H1 (cell line): ENCODE data around the gene CCL26. TPM values are rescaled to one million over a fixed set of nuclear protein-coding genes. Genes with fewer than 3 reads are reported as not detected.

Experiments used
- CTCF ChIA-PET: fragments of 300-600 bp; sonication (Branson Sonifier 250); formaldehyde crosslinking; loops from one replicate; lab custom pipeline; 2021; ENCODE audit not compliant: partially characterized antibody; lab: Charles Lee
- POLR2A ChIA-PET: fragments of 300-600 bp; sonication (Branson Sonifier 250); formaldehyde crosslinking; loops from one replicate; lab custom pipeline; 2021; ENCODE audit warnings: inconsistent platforms; ENCODE audit not compliant: partially characterized antibody; lab: Charles Lee
- DNase-seq, 2 experiments: peaks; one replicate each; pipeline versions ENCODE4 v3.0.0 to v3.0.0-alpha.2; 2010 to 2022; ENCODE audit warnings: low spot score in 2 of 2, low read depth in 1 of 2, mixed read lengths in 1 of 2
- FAIRE-seq: peaks from 2 replicates; lab custom pipeline; 2011; peaks lifted over from hg19 to GRCh38; lab: Jason Lieb, UNC
- H2AFZ ChIP-seq: 2 replicates; pipeline ENCODE4 v1.8.1; 2012; ENCODE audit warnings: low read length, inconsistent platforms
- H2AK5ac ChIP-seq: 2 replicates; pipeline ENCODE4 v1.6.1; 2013; ENCODE audit warnings: low read depth, low read length
- H2BK120ac ChIP-seq: replicated peaks from 2 replicates; pipeline ENCODE3; 2013; ENCODE audit warnings: low read depth, low read length, inconsistent platforms
- H2BK12ac ChIP-seq: 2 replicates; pipeline ENCODE4 v1.6.1; 2013; ENCODE audit warnings: low read depth, low read length
- H2BK15ac ChIP-seq: 2 replicates; pipeline ENCODE4 v1.6.1; 2013; ENCODE audit warnings: low read length
- H2BK20ac ChIP-seq: 2 replicates; pipeline ENCODE4 v1.6.1; 2013; ENCODE audit warnings: low read length
- H2BK5ac ChIP-seq: 2 replicates; pipeline ENCODE4 v1.6.1; 2013; ENCODE audit warnings: low read depth, low read length
- H3K14ac ChIP-seq: 2 replicates; pipeline ENCODE4 v1.6.1; 2013; ENCODE audit warnings: inconsistent platforms; ENCODE audit not compliant: insufficient read length
- H3K18ac ChIP-seq: 2 replicates; pipeline ENCODE4 v1.6.1; 2013; ENCODE audit warnings: low read length; ENCODE audit errors: extremely low read depth
- H3K23ac ChIP-seq: 2 replicates; pipeline ENCODE4 v1.6.1; 2013; ENCODE audit warnings: inconsistent platforms; ENCODE audit not compliant: insufficient read length
- H3K23me2 ChIP-seq: 2 replicates; pipeline ENCODE4 v1.6.1; 2013; ENCODE audit warnings: low read depth, low read length
- H3K27ac ChIP-seq: 2 replicates; pipeline ENCODE4 v1.6.1; 2011; ENCODE audit warnings: low read depth, low read length, inconsistent platforms
- H3K27me3 ChIP-seq, 4 experiments: replicated peaks in 1 of 4; 1 replicate in 1 of 4; 2 replicates in 3 of 4; pipeline versions ENCODE4 v1.6.1 to v1.8.1; 2011 to 2013; ENCODE audit warnings: low read length in 3 of 4, mild to moderate bottlenecking in 3 of 4, inconsistent platforms in 2 of 4, mixed read lengths in 2 of 4, moderate library complexity in 1 of 4; ENCODE audit not compliant: control insufficient read depth in 3 of 4, insufficient read depth in 3 of 4; ENCODE audit errors: extremely low read depth in 1 of 4
- H3K36me3 ChIP-seq, 4 experiments: 2 replicates each; pipeline versions ENCODE4 v1.6.1 to v1.8.1; 2011 to 2013; ENCODE audit warnings: mild to moderate bottlenecking in 4 of 4, low read length in 3 of 4, moderate library complexity in 2 of 4, control low read depth in 1 of 4, inconsistent platforms in 1 of 4; ENCODE audit not compliant: insufficient read depth in 4 of 4, control insufficient read depth in 2 of 4
- H3K4ac ChIP-seq: replicated peaks from 2 replicates; pipeline ENCODE3; 2013; ENCODE audit warnings: low read length, low read depth, mixed read lengths, inconsistent platforms; ENCODE audit not compliant: insufficient read length
- H3K4me1 ChIP-seq, 4 experiments: replicated peaks in 1 of 4; 1 replicate in 1 of 4; 2 replicates in 3 of 4; pipeline versions ENCODE4 v1.6.1 to v1.8.1; 2011 to 2013; ENCODE audit warnings: low read length in 3 of 4, inconsistent platforms in 2 of 4, mixed read lengths in 1 of 4; ENCODE audit not compliant: insufficient read depth in 4 of 4, control insufficient read depth in 3 of 4
- H3K4me2 ChIP-seq, 2 experiments: 2 replicates each; pipeline versions ENCODE4 v1.6.1 to v1.8.1; 2011 to 2013; ENCODE audit warnings: low read depth in 2 of 2, low read length in 2 of 2, control low read depth in 1 of 2, inconsistent platforms in 1 of 2, mild to moderate bottlenecking in 1 of 2; ENCODE audit not compliant: insufficient read depth in 1 of 2
- H3K4me3 ChIP-seq, 4 experiments: fragments of 200-600, 300-600 bp in 1 of 4; sonication (generic), shearing (Covaris generic), sonication (Bioruptor Twin) in 1 of 4; 2 replicates each; pipeline versions ENCODE4 v1.5.1 to v1.8.1; 2011 to 2016; ENCODE audit warnings: low read length in 4 of 4, low read depth in 3 of 4, control low read depth in 2 of 4, inconsistent platforms in 2 of 4, mild to moderate bottlenecking in 2 of 4, mixed read lengths in 1 of 4, moderate library complexity in 1 of 4; ENCODE audit not compliant: insufficient read depth in 2 of 4; ENCODE audit errors: extremely low read depth in 1 of 4
- H3K56ac ChIP-seq: replicated peaks from 2 replicates; pipeline ENCODE3; 2013; ENCODE audit warnings: low read depth, mild to moderate bottlenecking, mixed read lengths, low read length, inconsistent platforms; ENCODE audit not compliant: insufficient read length
- H3K79me1 ChIP-seq: 2 replicates; pipeline ENCODE4 v1.6.1; 2013; ENCODE audit warnings: low read depth, low read length, control low read depth
- H3K79me2 ChIP-seq, 2 experiments: 2 replicates each; pipeline versions ENCODE4 v1.6.1 to v1.8.1; 2012 to 2013; ENCODE audit warnings: low read length in 2 of 2, mild to moderate bottlenecking in 2 of 2, inconsistent platforms in 1 of 2; ENCODE audit not compliant: insufficient read depth in 2 of 2, control insufficient read depth in 1 of 2
- H3K9ac ChIP-seq, 4 experiments: replicated peaks in 1 of 4; 1 replicate in 1 of 4; 2 replicates in 3 of 4; pipeline versions ENCODE4 v1.6.1 to v1.8.1; 2011 to 2013; ENCODE audit warnings: low read depth in 3 of 4, low read length in 3 of 4, control low read depth in 2 of 4, mild to moderate bottlenecking in 2 of 4, moderate library complexity in 2 of 4, inconsistent platforms in 1 of 4; ENCODE audit errors: extremely low read depth in 1 of 4
- H3K9me3 ChIP-seq, 2 experiments: 2 replicates each; pipeline versions ENCODE4 v1.6.1 to v1.8.1; 2012 to 2013; ENCODE audit warnings: mild to moderate bottlenecking in 2 of 2, moderate library complexity in 2 of 2, control low read depth in 1 of 2, inconsistent platforms in 1 of 2, low read depth in 1 of 2, low read length in 1 of 2, mixed read lengths in 1 of 2; ENCODE audit not compliant: insufficient read depth in 2 of 2
- H4K20me1 ChIP-seq, 2 experiments: replicated peaks in 1 of 2; 2 replicates each; pipeline versions ENCODE3 to v1.8.1; 2011 to 2013; ENCODE audit warnings: inconsistent platforms in 2 of 2, low read length in 2 of 2, mild to moderate bottlenecking in 1 of 2; ENCODE audit not compliant: insufficient read depth in 2 of 2, control insufficient read depth in 1 of 2
- H4K5ac ChIP-seq: 2 replicates; pipeline ENCODE4 v1.6.1; 2013; ENCODE audit warnings: low read length, low read depth, mixed read lengths, inconsistent platforms; ENCODE audit not compliant: insufficient read length
- H4K8ac ChIP-seq: 2 replicates; pipeline ENCODE4 v1.8.0; 2013; ENCODE audit warnings: mild to moderate bottlenecking, moderate library complexity, low read length, inconsistent platforms; ENCODE audit not compliant: insufficient read depth; ENCODE audit errors: extremely low read depth
- H4K91ac ChIP-seq: replicated peaks from 2 replicates; pipeline ENCODE3; 2013; ENCODE audit warnings: low read length, mixed read lengths, inconsistent platforms; ENCODE audit not compliant: insufficient read length
- ASH2L ChIP-seq: fragments of 200-600, 300-600 bp; sonication (generic); IDR thresholded peaks from one replicate; pipeline ENCODE4 v1.7.1; 2017; ENCODE audit warnings: low read length
- RFX5 ChIP-seq: IDR thresholded peaks from 2 replicates; pipeline ENCODE4 v1.6.1; 2011; ENCODE audit warnings: low read depth, low read length, improper control_type of control experiment, borderline replicate concordance
- SP4 ChIP-seq: IDR thresholded peaks from 2 replicates; pipeline ENCODE4 v1.6.1; 2012; ENCODE audit warnings: low read length, inconsistent platforms
- SUZ12 ChIP-seq: fragments of 200-600 bp; sonication (generic); IDR thresholded peaks from 2 replicates; pipeline ENCODE4 v1.6.1; 2012; ENCODE audit warnings: mild to moderate bottlenecking, inconsistent platforms, low read length, moderate library complexity, mixed read lengths
- WGBS, 2 experiments: shearing (Covaris generic) in 1 of 2; methylation state at CpG; one replicate each; pipeline versions ENCODE4 v1.1.6 to v1.1.7; 2013 to 2015; ENCODE audit warnings: low lambda C conversion rate in 2 of 2, mixed read lengths in 2 of 2, inconsistent platforms in 1 of 2, low coverage in 1 of 2, missing lambda C conversion rate in 1 of 2; ENCODE audit not compliant: insufficient replicate concordance in 2 of 2, insufficient coverage in 1 of 2, insufficient read length in 1 of 2; ENCODE audit errors: extremely low coverage in 1 of 2, missing lambda C conversion rate in 1 of 2; 5-methylcytosine and 5-hydroxymethylcytosine counted together
- polyA plus RNA-seq, 7 experiments: library from polyadenylated mRNA; depleted of rRNA in 3 of 7; stranded (reverse) in 5 of 7; unstranded in 2 of 7; fragments of >200 nt in 5 of 7; fragments of 200-250 nt in 2 of 7; gene quantifications; 1 replicate in 5 of 7; 2 replicates in 1 of 7; 4 replicates in 1 of 7; pipeline versions ENCODE4 v1.2.1 to v1.2.3, GENCODE V29; 2011 to 2013; ENCODE audit warnings: missing spikeins in 2 of 7, mixed read lengths in 2 of 7
- total RNA-seq: library from RNA; stranded (reverse); fragmentation: NEBNext Ultra II Directional; extraction: Animal tissue kit (Norgen Biotek cat#: 25700); gene quantifications from 2 replicates; pipeline ENCODE4 v1.2.1, GENCODE V29; 2021

CCL26 gene
- total and polyA plus RNA-seq, 2 of the 8 experiments (the other 6 are each of a cell fraction or from before 2014, with no cell fraction given), result 8.7 to 14.9 TPM

DNA sequence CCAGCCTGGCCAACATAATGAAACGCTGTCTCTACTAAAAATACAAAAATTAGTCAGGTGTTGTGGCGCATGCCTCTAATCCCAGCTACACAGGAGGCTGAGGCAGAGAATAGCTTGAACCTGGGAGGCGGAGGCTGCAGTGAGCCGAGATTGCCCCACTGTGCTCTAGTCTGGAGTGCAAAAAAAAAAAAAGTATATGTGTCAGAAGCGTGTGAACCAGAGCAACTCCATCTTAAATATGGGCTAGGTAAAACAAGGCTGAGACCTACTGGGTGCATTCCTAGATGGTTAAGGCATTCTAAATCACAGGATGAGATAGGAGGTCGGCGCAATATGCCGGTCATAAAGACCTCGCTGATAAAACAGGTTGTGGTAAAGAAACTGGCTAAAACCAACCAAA lies 35.4 kb upstream of the CCL26 start:
- Histone ChIP-seq H3K36me3 (no peaks in the 10 kb centered on the region), H3K23ac (no peak overlapping the region), H3K27me3 (no peaks in the 10 kb centered on the region), H3K9me3 (peaks cover 6 to 9% of the 10 kb centered on the region in 2 experiments; a peak in 3 of 4 replicates), H4K20me1 (no peaks in the 10 kb centered on the region), H3K27ac (no peak overlapping the region), H2AFZ (no peak overlapping the region), H3K79me1 (no peaks in the 10 kb centered on the region), H3K56ac (no peak overlapping the region), H3K23me2 (no peaks in the 10 kb centered on the region), H2BK12ac (no peak overlapping the region), H3K4me3 (no peak overlapping the region), H2AK5ac (no peak overlapping the region), H3K4me1 (no peaks in the 10 kb centered on the region), H3K4ac (no peak overlapping the region), H4K5ac (no peak overlapping the region), H2BK20ac (no peak overlapping the region), H2BK120ac (no peak overlapping the region), H3K9ac (no peak overlapping the region), H3K79me2 (no peaks in the 10 kb centered on the region), H2BK15ac (no peak overlapping the region), H3K4me2 (no peak overlapping the region), H4K91ac (no peak overlapping the region), H2BK5ac (no peak overlapping the region), H3K14ac (no peak overlapping the region), H4K8ac (no peak overlapping the region), H3K18ac (no peak overlapping the region)
- FAIRE-seq (no peak), DNase-seq (no peak)
- CTCF ChIA-PET, result no interaction called here
- 83% methylated on average over 9 of the region's 9 CpGs; no CpG with 5 or more reads in 1 of the 2 experiments for WGBS, 2 experiments
- POLR2A ChIA-PET, result no interaction called here
- TF ChIP-seq ASH2L (no peak), RFX5 (no peak), SUZ12 (no peak), SP4 (no peak)
